Duodenal mucosa (tissue), 2 donors: ENCODE results near the gene BAMBI.

ENCODE experiments used
- H3K27ac ChIP-seq: one replicate; pipeline ENCODE4 v1.7.0; 2013; ENCODE audit warnings: low read depth, low read length
- H3K27me3 ChIP-seq, 2 donors: one replicate each; pipeline ENCODE4 v1.7.0; 2013; ENCODE audit warnings: low read length in 2 of 2, control low read depth in 1 of 2; ENCODE audit not compliant: insufficient read depth in 2 of 2, control insufficient read depth in 1 of 2
- H3K36me3 ChIP-seq, 2 donors: one replicate each; pipeline ENCODE4 v1.7.0; 2013; ENCODE audit warnings: low read length in 2 of 2, control low read depth in 1 of 2; ENCODE audit not compliant: insufficient read depth in 2 of 2, control insufficient read depth in 1 of 2
- H3K4me1 ChIP-seq, 2 donors: one replicate each; pipeline ENCODE4 v1.7.0; 2013; ENCODE audit warnings: low read length in 2 of 2, control low read depth in 1 of 2; ENCODE audit not compliant: insufficient read depth in 2 of 2, control insufficient read depth in 1 of 2
- H3K4me3 ChIP-seq, 2 donors: one replicate each; pipeline ENCODE4 v1.7.0; 2013; ENCODE audit warnings: low read length in 2 of 2, low read depth in 1 of 2
- H3K9ac ChIP-seq, 2 donors: one replicate each; pipeline ENCODE4 v1.7.0; 2013; ENCODE audit warnings: low read length in 2 of 2, low read depth in 1 of 2
- H3K9me3 ChIP-seq, 2 donors: one replicate each; pipeline ENCODE4 v1.7.0; 2013; ENCODE audit warnings: low read length in 2 of 2, control low read depth in 1 of 2; ENCODE audit not compliant: control insufficient read depth in 1 of 2

Gene BAMBI

GRCh38 chr10:28684986-28685580 lies 7.8 kb downstream of the BAMBI start:
- no peak overlapping the region for H3K9ac ChIP-seq
- H3K27ac ChIP-seq = no peak overlapping the region
- peaks cover 17 to 18% of the 10 kb centered on the region in 2 donors for H3K27me3 ChIP-seq
- H3K36me3 ChIP-seq = no peaks in the 10 kb centered on the region
- no peaks in the 10 kb centered on the region for H3K9me3 ChIP-seq
- H3K4me1 ChIP-seq = no peaks in the 10 kb centered on the region
- H3K4me3 ChIP-seq = no peak overlapping the region

GRCh38 chr10:28685717-28686116 lies 8.4 kb downstream of the BAMBI start:
- peaks cover 13 to 19% of the 10 kb centered on the region in 2 donors for H3K27me3 ChIP-seq
- H3K36me3 ChIP-seq = no peaks in the 10 kb centered on the region
- H3K9ac ChIP-seq = no peak overlapping the region

GRCh38 chr10:28686835-28687682 lies 9.7 kb downstream of the BAMBI start:
- Histone ChIP-seq H3K4me1 (no peaks in the 10 kb centered on the region), H3K27ac (no peak overlapping the region), H3K9me3 (no peaks in the 10 kb centered on the region), H3K9ac (no peak overlapping the region), H3K36me3 (no peaks in the 10 kb centered on the region), H3K27me3 (peaks cover 3 to 6% of the 10 kb centered on the region in 2 donors), H3K4me3 (no peak overlapping the region)

More at GRCh38 chr10:28685717-28686116, 8.4 kb downstream of the BAMBI start:
- H3K4me1 ChIP-seq = no peaks in the 10 kb centered on the region
- H3K9me3 ChIP-seq = no peaks in the 10 kb centered on the region
- no peak overlapping the region for H3K4me3 ChIP-seq
- H3K27ac ChIP-seq = no peak overlapping the region

GRCh38 chr10:28687683-28688001 lies 10.3 kb downstream of the BAMBI start:
- no peaks in the 10 kb centered on the region for H3K9me3 ChIP-seq
- no peak overlapping the region for H3K9ac ChIP-seq
- H3K27me3 ChIP-seq = peaks cover 0 to 4% of the 10 kb centered on the region in 2 donors
- H3K4me3 ChIP-seq = no peak overlapping the region
- no peaks in the 10 kb centered on the region for H3K36me3 ChIP-seq
- H3K27ac ChIP-seq = no peak overlapping the region
- no peaks in the 10 kb centered on the region for H3K4me1 ChIP-seq

- peaks cover 0 to 4% of the 10 kb centered on the region in 2 donors for H3K27me3 ChIP-seq
- H3K36me3 ChIP-seq = no peaks in the 10 kb centered on the region
- no peak overlapping the region for H3K27ac ChIP-seq
- H3K9ac ChIP-seq = no peak overlapping the region
- H3K4me1 ChIP-seq = no peaks in the 10 kb centered on the region
- H3K9me3 ChIP-seq = no peaks in the 10 kb centered on the region
- no peak overlapping the region for H3K4me3 ChIP-seq
Measured at GRCh38 chr10:28690545-28690944, 13.2 kb downstream of the BAMBI start.

- Histone ChIP-seq H3K36me3 (no peaks in the 10 kb centered on the region), H3K4me1 (no peaks in the 10 kb centered on the region), H3K4me3 (no peak overlapping the region), H3K9me3 (no peaks in the 10 kb centered on the region), H3K27ac (no peak overlapping the region), H3K9ac (no peak overlapping the region), H3K27me3 (peaks cover 0 to 4% of the 10 kb centered on the region in 2 donors)
Measured at GRCh38 chr10:28691187-28691694, 13.9 kb downstream of the BAMBI start.

GRCh38 chr10:28692050-28692449 lies 14.7 kb downstream of the BAMBI start:
- H3K9me3 ChIP-seq = no peaks in the 10 kb centered on the region

GRCh38 chr10:28694530-28694929 lies 17.2 kb downstream of the BAMBI start:
- Histone ChIP-seq H3K4me3 (no peak overlapping the region), H3K27ac (no peak overlapping the region), H3K27me3 (peaks cover 0 to 4% of the 10 kb centered on the region in 2 donors), H3K36me3 (no peaks in the 10 kb centered on the region), H3K4me1 (no peaks in the 10 kb centered on the region), H3K9ac (no peak overlapping the region), H3K9me3 (no peaks in the 10 kb centered on the region)

More at GRCh38 chr10:28692050-28692449, 14.7 kb downstream of the BAMBI start:
- Histone ChIP-seq H3K36me3 (no peaks in the 10 kb centered on the region), H3K27me3 (peaks cover 0 to 4% of the 10 kb centered on the region in 2 donors), H3K4me3 (no peak overlapping the region), H3K4me1 (no peaks in the 10 kb centered on the region), H3K27ac (no peak overlapping the region), H3K9ac (no peak overlapping the region)

- no peaks in the 10 kb centered on the region for H3K36me3 ChIP-seq
- H3K9ac ChIP-seq = no peak overlapping the region
- H3K27me3 ChIP-seq = no peaks in the 10 kb centered on the region
- no peak overlapping the region for H3K27ac ChIP-seq
- H3K4me3 ChIP-seq = no peak overlapping the region
- H3K4me1 ChIP-seq = no peaks in the 10 kb centered on the region
- H3K9me3 ChIP-seq = no peaks in the 10 kb centered on the region
Measured at GRCh38 chr10:28698075-28698474, 20.8 kb downstream of the BAMBI start.

GRCh38 chr10:28704464-28705161 lies 27.3 kb downstream of the BAMBI start:
- Histone ChIP-seq H3K36me3 (no peaks in the 10 kb centered on the region), H3K27me3 (no peaks in the 10 kb centered on the region), H3K9ac (no peak overlapping the region), H3K4me1 (no peaks in the 10 kb centered on the region), H3K27ac (no peak overlapping the region), H3K4me3 (no peak overlapping the region), H3K9me3 (no peaks in the 10 kb centered on the region)
